H1 (cell line): ENCODE data around the gene FKBP1A. TPM values are rescaled to one million over a fixed set of nuclear protein-coding genes. Genes with fewer than 3 reads are reported as not detected.

Source experiments
- CTCF ChIA-PET: fragments of 300-600 bp; sonication (Branson Sonifier 250); formaldehyde crosslinking; loops from one replicate; lab custom pipeline; 2021; ENCODE audit not compliant: partially characterized antibody; lab: Charles Lee
- POLR2A ChIA-PET: fragments of 300-600 bp; sonication (Branson Sonifier 250); formaldehyde crosslinking; loops from one replicate; lab custom pipeline; 2021; ENCODE audit warnings: inconsistent platforms; ENCODE audit not compliant: partially characterized antibody; lab: Charles Lee
- DNase-seq, 2 experiments: peaks; one replicate each; pipeline versions ENCODE4 v3.0.0 to v3.0.0-alpha.2; 2010 to 2022; ENCODE audit warnings: low spot score in 2 of 2, low read depth in 1 of 2, mixed read lengths in 1 of 2
- FAIRE-seq: peaks from 2 replicates; lab custom pipeline; 2011; peaks lifted over from hg19 to GRCh38; lab: Jason Lieb, UNC
- H2AFZ ChIP-seq: 2 replicates; pipeline ENCODE4 v1.8.1; 2012; ENCODE audit warnings: low read length, inconsistent platforms
- H2AK5ac ChIP-seq: 2 replicates; pipeline ENCODE4 v1.6.1; 2013; ENCODE audit warnings: low read depth, low read length
- H2BK120ac ChIP-seq: replicated peaks from 2 replicates; pipeline ENCODE3; 2013; ENCODE audit warnings: low read depth, low read length, inconsistent platforms
- H2BK12ac ChIP-seq: 2 replicates; pipeline ENCODE4 v1.6.1; 2013; ENCODE audit warnings: low read depth, low read length
- H2BK15ac ChIP-seq: 2 replicates; pipeline ENCODE4 v1.6.1; 2013; ENCODE audit warnings: low read length
- H2BK20ac ChIP-seq: 2 replicates; pipeline ENCODE4 v1.6.1; 2013; ENCODE audit warnings: low read length
- H2BK5ac ChIP-seq: 2 replicates; pipeline ENCODE4 v1.6.1; 2013; ENCODE audit warnings: low read depth, low read length
- H3K14ac ChIP-seq: 2 replicates; pipeline ENCODE4 v1.6.1; 2013; ENCODE audit warnings: inconsistent platforms; ENCODE audit not compliant: insufficient read length
- H3K18ac ChIP-seq: 2 replicates; pipeline ENCODE4 v1.6.1; 2013; ENCODE audit warnings: low read length; ENCODE audit errors: extremely low read depth
- H3K23ac ChIP-seq: 2 replicates; pipeline ENCODE4 v1.6.1; 2013; ENCODE audit warnings: inconsistent platforms; ENCODE audit not compliant: insufficient read length
- H3K23me2 ChIP-seq: 2 replicates; pipeline ENCODE4 v1.6.1; 2013; ENCODE audit warnings: low read depth, low read length
- H3K27ac ChIP-seq: 2 replicates; pipeline ENCODE4 v1.6.1; 2011; ENCODE audit warnings: low read depth, low read length, inconsistent platforms
- H3K27me3 ChIP-seq, 4 experiments: replicated peaks in 1 of 4; 1 replicate in 1 of 4; 2 replicates in 3 of 4; pipeline versions ENCODE4 v1.6.1 to v1.8.1; 2011 to 2013; ENCODE audit warnings: low read length in 3 of 4, mild to moderate bottlenecking in 3 of 4, inconsistent platforms in 2 of 4, mixed read lengths in 2 of 4, moderate library complexity in 1 of 4; ENCODE audit not compliant: control insufficient read depth in 3 of 4, insufficient read depth in 3 of 4; ENCODE audit errors: extremely low read depth in 1 of 4
- H3K36me3 ChIP-seq, 4 experiments: 2 replicates each; pipeline versions ENCODE4 v1.6.1 to v1.8.1; 2011 to 2013; ENCODE audit warnings: mild to moderate bottlenecking in 4 of 4, low read length in 3 of 4, moderate library complexity in 2 of 4, control low read depth in 1 of 4, inconsistent platforms in 1 of 4; ENCODE audit not compliant: insufficient read depth in 4 of 4, control insufficient read depth in 2 of 4
- H3K4ac ChIP-seq: replicated peaks from 2 replicates; pipeline ENCODE3; 2013; ENCODE audit warnings: low read length, low read depth, mixed read lengths, inconsistent platforms; ENCODE audit not compliant: insufficient read length
- H3K4me1 ChIP-seq, 4 experiments: replicated peaks in 1 of 4; 1 replicate in 1 of 4; 2 replicates in 3 of 4; pipeline versions ENCODE4 v1.6.1 to v1.8.1; 2011 to 2013; ENCODE audit warnings: low read length in 3 of 4, inconsistent platforms in 2 of 4, mixed read lengths in 1 of 4; ENCODE audit not compliant: insufficient read depth in 4 of 4, control insufficient read depth in 3 of 4
- H3K4me2 ChIP-seq, 2 experiments: 2 replicates each; pipeline versions ENCODE4 v1.6.1 to v1.8.1; 2011 to 2013; ENCODE audit warnings: low read depth in 2 of 2, low read length in 2 of 2, control low read depth in 1 of 2, inconsistent platforms in 1 of 2, mild to moderate bottlenecking in 1 of 2; ENCODE audit not compliant: insufficient read depth in 1 of 2
- H3K4me3 ChIP-seq, 4 experiments: fragments of 200-600, 300-600 bp in 1 of 4; sonication (generic), shearing (Covaris generic), sonication (Bioruptor Twin) in 1 of 4; 2 replicates each; pipeline versions ENCODE4 v1.5.1 to v1.8.1; 2011 to 2016; ENCODE audit warnings: low read length in 4 of 4, low read depth in 3 of 4, control low read depth in 2 of 4, inconsistent platforms in 2 of 4, mild to moderate bottlenecking in 2 of 4, mixed read lengths in 1 of 4, moderate library complexity in 1 of 4; ENCODE audit not compliant: insufficient read depth in 2 of 4; ENCODE audit errors: extremely low read depth in 1 of 4
- H3K56ac ChIP-seq: replicated peaks from 2 replicates; pipeline ENCODE3; 2013; ENCODE audit warnings: low read depth, mild to moderate bottlenecking, mixed read lengths, low read length, inconsistent platforms; ENCODE audit not compliant: insufficient read length
- H3K79me1 ChIP-seq: 2 replicates; pipeline ENCODE4 v1.6.1; 2013; ENCODE audit warnings: low read depth, low read length, control low read depth
- H3K79me2 ChIP-seq, 2 experiments: 2 replicates each; pipeline versions ENCODE4 v1.6.1 to v1.8.1; 2012 to 2013; ENCODE audit warnings: low read length in 2 of 2, mild to moderate bottlenecking in 2 of 2, inconsistent platforms in 1 of 2; ENCODE audit not compliant: insufficient read depth in 2 of 2, control insufficient read depth in 1 of 2
- H3K9ac ChIP-seq, 4 experiments: replicated peaks in 1 of 4; 1 replicate in 1 of 4; 2 replicates in 3 of 4; pipeline versions ENCODE4 v1.6.1 to v1.8.1; 2011 to 2013; ENCODE audit warnings: low read depth in 3 of 4, low read length in 3 of 4, control low read depth in 2 of 4, mild to moderate bottlenecking in 2 of 4, moderate library complexity in 2 of 4, inconsistent platforms in 1 of 4; ENCODE audit errors: extremely low read depth in 1 of 4
- H3K9me3 ChIP-seq, 2 experiments: 2 replicates each; pipeline versions ENCODE4 v1.6.1 to v1.8.1; 2012 to 2013; ENCODE audit warnings: mild to moderate bottlenecking in 2 of 2, moderate library complexity in 2 of 2, control low read depth in 1 of 2, inconsistent platforms in 1 of 2, low read depth in 1 of 2, low read length in 1 of 2, mixed read lengths in 1 of 2; ENCODE audit not compliant: insufficient read depth in 2 of 2
- H4K20me1 ChIP-seq, 2 experiments: replicated peaks in 1 of 2; 2 replicates each; pipeline versions ENCODE3 to v1.8.1; 2011 to 2013; ENCODE audit warnings: inconsistent platforms in 2 of 2, low read length in 2 of 2, mild to moderate bottlenecking in 1 of 2; ENCODE audit not compliant: insufficient read depth in 2 of 2, control insufficient read depth in 1 of 2
- H4K5ac ChIP-seq: 2 replicates; pipeline ENCODE4 v1.6.1; 2013; ENCODE audit warnings: low read length, low read depth, mixed read lengths, inconsistent platforms; ENCODE audit not compliant: insufficient read length
- H4K8ac ChIP-seq: 2 replicates; pipeline ENCODE4 v1.8.0; 2013; ENCODE audit warnings: mild to moderate bottlenecking, moderate library complexity, low read length, inconsistent platforms; ENCODE audit not compliant: insufficient read depth; ENCODE audit errors: extremely low read depth
- H4K91ac ChIP-seq: replicated peaks from 2 replicates; pipeline ENCODE3; 2013; ENCODE audit warnings: low read length, mixed read lengths, inconsistent platforms; ENCODE audit not compliant: insufficient read length
- KDM1A ChIP-seq: fragments of 200-600, 300-600 bp; sonication (generic); IDR thresholded peaks from 2 replicates; pipeline ENCODE4 v1.7.1; 2016; ENCODE audit warnings: mild to moderate bottlenecking, low read length, borderline replicate concordance
- TAF1 ChIP-seq: IDR thresholded peaks from 2 replicates; pipeline ENCODE4 v1.6.1; 2011; ENCODE audit warnings: mild to moderate bottlenecking, low read depth, low read length
- WGBS, 2 experiments: shearing (Covaris generic) in 1 of 2; methylation state at CpG; one replicate each; pipeline versions ENCODE4 v1.1.6 to v1.1.7; 2013 to 2015; ENCODE audit warnings: low lambda C conversion rate in 2 of 2, mixed read lengths in 2 of 2, inconsistent platforms in 1 of 2, low coverage in 1 of 2, missing lambda C conversion rate in 1 of 2; ENCODE audit not compliant: insufficient replicate concordance in 2 of 2, insufficient coverage in 1 of 2, insufficient read length in 1 of 2; ENCODE audit errors: extremely low coverage in 1 of 2, missing lambda C conversion rate in 1 of 2; 5-methylcytosine and 5-hydroxymethylcytosine counted together
- polyA plus RNA-seq, 7 experiments: library from polyadenylated mRNA; depleted of rRNA in 3 of 7; stranded (reverse) in 5 of 7; unstranded in 2 of 7; fragments of >200 nt in 5 of 7; fragments of 200-250 nt in 2 of 7; gene quantifications; 1 replicate in 5 of 7; 2 replicates in 1 of 7; 4 replicates in 1 of 7; pipeline versions ENCODE4 v1.2.1 to v1.2.3, GENCODE V29; 2011 to 2013; ENCODE audit warnings: missing spikeins in 2 of 7, mixed read lengths in 2 of 7
- total RNA-seq: library from RNA; stranded (reverse); fragmentation: NEBNext Ultra II Directional; extraction: Animal tissue kit (Norgen Biotek cat#: 25700); gene quantifications from 2 replicates; pipeline ENCODE4 v1.2.1, GENCODE V29; 2021

Gene FKBP1A
- total and polyA plus RNA-seq, 2 of the 8 experiments (the other 6 are each of a cell fraction or from before 2014, with no cell fraction given): 250 to 685 TPM

DNA sequence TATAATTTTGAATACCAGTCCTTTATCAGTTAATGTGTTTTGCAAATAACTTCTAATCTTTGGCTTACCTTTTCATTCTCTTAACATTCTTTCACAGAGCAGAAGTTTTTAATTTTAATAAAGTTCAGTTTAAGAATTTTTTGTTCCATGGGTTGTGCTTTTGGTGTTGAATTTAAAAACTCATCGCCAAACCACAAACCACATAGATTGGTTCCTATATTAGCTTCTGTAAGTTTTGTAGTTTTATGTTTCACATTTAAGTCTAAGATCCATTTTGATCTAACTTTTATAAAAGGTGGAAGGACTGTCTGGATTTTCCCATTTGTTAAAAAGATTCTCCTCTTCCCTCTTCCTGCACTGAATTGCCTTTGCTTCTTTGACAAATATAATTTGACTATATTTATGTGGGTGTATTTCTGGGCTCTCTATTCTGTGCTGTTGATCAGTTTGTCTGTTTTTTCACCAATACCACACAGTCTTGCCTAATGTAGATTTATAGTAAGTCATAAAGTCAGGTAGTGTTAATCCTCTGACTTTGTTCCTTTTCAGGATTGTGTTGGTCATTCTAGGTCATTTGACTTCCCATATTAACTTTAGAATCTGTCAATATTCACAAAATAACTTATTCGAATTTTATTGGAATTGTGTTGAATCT, 46.4 kb downstream of the FKBP1A start:
- no peak overlapping the region for H4K8ac ChIP-seq
- POLR2A ChIA-PET: interaction anchor here (5.0 kb wide), 1 partner anchor 20 kb away, joined by 34 read pairs; the partner anchor contains the start of gene SDCBP2
- H3K9me3 ChIP-seq: peaks cover 0 to 4% of the 10 kb centered on the region in 2 experiments; a peak in 1 of 4 replicates
- H2BK5ac ChIP-seq: no peak overlapping the region
- no peak overlapping the region for H3K14ac ChIP-seq
- H2BK20ac ChIP-seq: no peak overlapping the region
- H2BK15ac ChIP-seq: no peak overlapping the region
- H3K27me3 ChIP-seq: no peaks in the 10 kb centered on the region
- H3K79me2 ChIP-seq: no peaks in the 10 kb centered on the region
- H3K36me3 ChIP-seq: no peaks in the 10 kb centered on the region
- WGBS, 2 experiments: 87% methylated on average over 2 of the region's 2 CpGs; no CpG with 5 or more reads in 1 of the 2 experiments
- peaks cover 0 to 11% of the 10 kb centered on the region in 2 experiments for H4K20me1 ChIP-seq
- no peak for DNase-seq
- H2BK12ac ChIP-seq: no peak overlapping the region
- H3K23me2 ChIP-seq: no peaks in the 10 kb centered on the region
- no peaks in the 10 kb centered on the region for H3K79me1 ChIP-seq
- TF ChIP-seq KDM1A: no peak
- no peak for TF ChIP-seq TAF1
- TF ChIP-seq, all 59 proteins: peak for 0
- H4K91ac ChIP-seq: no peak overlapping the region
- H2BK120ac ChIP-seq: no peak overlapping the region
- H3K18ac ChIP-seq: no peak overlapping the region
- H2AFZ ChIP-seq: no peak overlapping the region
- no peak overlapping the region for H3K4me2 ChIP-seq
- no peak overlapping the region for H2AK5ac ChIP-seq
- no peak overlapping the region for H3K4ac ChIP-seq
- no peak overlapping the region for H3K27ac ChIP-seq
- H4K5ac ChIP-seq: no peak overlapping the region
- no peaks in the 10 kb centered on the region for H3K4me1 ChIP-seq
- no peak overlapping the region for H3K56ac ChIP-seq
- H3K4me3 ChIP-seq: no peak overlapping the region
- H3K23ac ChIP-seq: no peak overlapping the region
- no peak for FAIRE-seq
- CTCF ChIA-PET: interaction anchor here (0.7 kb wide), 1 partner anchor 24 kb away, joined by 3 read pairs; no protein-coding TSS in a partner anchor
- H3K9ac ChIP-seq: no peak overlapping the region
